ENCODE measurements around the gene PUS10. TPM values are rescaled to one million over a fixed set of nuclear protein-coding genes. Genes with fewer than 3 reads are reported as not detected.

The PUS10 gene
- total RNA-seq, 1 experiment from 2014 or later, result 5.6 TPM

- no peak for TF ChIP-seq REST (IDR thresholded peaks at IDR 0.05; ENCODE audit: low read depth)
Measured at GRCh38 chr2:61021228-61021660, 3.2 kb upstream of the PUS10 start (continued).

GRCh38 chr2:61018798-61019197, 743 bp upstream of the PUS10 start:
- Histone ChIP-seq H4K20me1 (ENCODE audit: insufficient read depth) (no peaks in the 10 kb centered on the region), H3K9me3 (ENCODE audit: control insufficient read depth in 1 of 2, insufficient read depth in 1 of 2, low read depth in 1 of 2, low read length in 2 of 2) (no peaks in the 10 kb centered on the region), H3K79me2 (ENCODE audit: insufficient read depth, low read length) (peaks cover 47% of the 10 kb centered on the region), H3K27me3 (ENCODE audit: insufficient read depth, low read length) (no peaks in the 10 kb centered on the region), H3K36me3 (ENCODE audit: control insufficient read depth in 1 of 2, insufficient read depth in 2 of 2, low read length in 2 of 2) (no peaks in the 10 kb centered on the region), H3K9me2 (ENCODE audit: insufficient read depth) (no peaks in the 10 kb centered on the region), H3K4me3 (replicated peaks in 1 of 2; ENCODE audit: low read depth in 1 of 2, low read length in 2 of 2) (peak overlapping the region; percentile 75 to 81), H3K4me2 (ENCODE audit: low read length) (peak overlapping the region; percentile 75), H3K9ac (ENCODE audit: low read length) (peak overlapping the region; percentile 73), H3K27ac (ENCODE audit: low read depth, low read length) (peak overlapping the region; percentile 80; the same call in 1 of the 2 replicates), H2AFZ (ENCODE audit: low read depth, low read length, poor library complexity, severe bottlenecking) (no peak overlapping the region), H3K4me1 (ENCODE audit: control insufficient read depth in 1 of 2, insufficient read depth in 2 of 2, low read length in 2 of 2) (peaks cover 15 to 24% of the 10 kb centered on the region in 2 experiments)
- intact Hi-C loops (cut with micrococcal nuclease), result loop anchor here (5.0 kb wide), 2 partner anchors 136 to 159 kb away; partner anchors contain the start of gene REL
- RAD21 ChIA-PET (ENCODE audit: low non-redundant PET in 1 of 2, low total read pairs in 2 of 2, uncharacterized antibody in 2 of 2, unreplicated experiment in 2 of 2), result no interaction called here
- no peak for ATAC-seq
- DNase-seq (ENCODE audit: low read depth, low spot score), result no peak
- TF ChIP-seq ZNF274 (IDR thresholded peaks at IDR 0.05; ENCODE audit: low read depth, low read length) (no peak), SRF (IDR thresholded peaks at IDR 0.05; ENCODE audit: low read depth) (no peak), ELF1 (IDR thresholded peaks at IDR 0.05; ENCODE audit: borderline replicate concordance, low read depth) (no peak), CTCF (IDR thresholded peaks at IDR 0.05 in 2 of 3, conservative IDR thresholded peaks at IDR 0.05 in 1 of 3; ENCODE audit: borderline replicate concordance in 1 of 3, insufficient read depth in 1 of 3, low read depth in 2 of 3, low read length in 2 of 3) (no peak), JUND (IDR thresholded peaks at IDR 0.05) (no peak), TCF7L2 (IDR thresholded peaks at IDR 0.05; ENCODE audit: borderline replicate concordance, extremely low read depth, insufficient read depth, insufficient read length) (no peak), EZH2phosphoT487 (IDR thresholded peaks at IDR 0.05; ENCODE audit: borderline replicate concordance) (no peak), ATF3 (IDR thresholded peaks at IDR 0.05) (no peak), MAX (IDR thresholded peaks at IDR 0.05) (no peak), SIN3A (IDR thresholded peaks at IDR 0.05; ENCODE audit: low read depth) (no peak), EGR1 (IDR thresholded peaks at IDR 0.05; ENCODE audit: low read depth) (no peak), ZBTB33 (IDR thresholded peaks at IDR 0.05; ENCODE audit: extremely low read depth, insufficient replicate concordance, low read length) (no peak)
- POLR2A ChIA-PET, result no interaction called here
- no TSS peak for BruUV-seq (replicated peaks)
- CTCF ChIA-PET, result no interaction called here

All from HCT116 (cell line).